ENCODE data around the gene TSHR. TPM values are rescaled to one million over a fixed set of nuclear protein-coding genes. Genes with fewer than 3 reads are reported as not detected.

The TSHR gene
- total RNA-seq, 4 donors from 2014 or later: 0.99 to 1.8 (median 1.1) TPM; not detected in 1

GRCh38 chr14:81055971-81056370 is 100.5 kb downstream of the TSHR start:
- intact Hi-C loops (cut with DNase I; ENCODE audit: low total_unique reads): no loop called here
- WGBS, 2 donors: 95 to 96% methylated on average over 5 of the region's 5 CpGs

GRCh38 chr14:81062380-81062779 is 107.0 kb downstream of the TSHR start:
- WGBS, 2 donors: 68 to 69% methylated on average over 4 of the region's 4 CpGs

More at GRCh38 chr14:81055971-81056370, 100.5 kb downstream of the TSHR start:
- TF ChIP-seq POLR2A (IDR thresholded peaks at IDR 0.05) (no peak), CTCF (IDR thresholded peaks at IDR 0.05) (no peak)
- no peak for DNase-seq (ENCODE audit: low spot score in 2 of 2)
- no peak overlapping the region for H3K4me3 ChIP-seq (ENCODE audit: low read depth, poor library complexity, severe bottlenecking)

DNA sequence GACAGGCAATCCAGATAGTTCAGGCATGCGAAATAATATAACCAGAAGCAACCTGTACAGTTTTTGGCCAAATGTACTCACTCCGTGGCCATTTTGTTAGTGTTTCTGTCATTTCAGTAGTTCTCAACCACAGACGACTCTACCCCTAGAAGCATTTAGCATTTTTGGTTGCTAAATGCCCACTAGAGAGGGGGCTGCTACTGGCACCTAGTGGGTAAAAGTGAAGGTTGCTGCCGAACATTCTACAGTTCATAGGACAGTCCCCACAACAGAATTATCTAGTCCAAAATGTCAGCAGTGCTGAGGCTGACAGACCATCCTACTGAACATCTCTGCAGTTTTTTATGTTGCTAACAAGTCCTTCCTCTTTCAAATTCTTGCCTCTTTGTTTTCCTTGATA is 107.4 kb downstream of the TSHR start:
- TF ChIP-seq POLR2A (IDR thresholded peaks at IDR 0.05) (no peak), CTCF (IDR thresholded peaks at IDR 0.05) (no peak)
- intact Hi-C loops (cut with DNase I; ENCODE audit: low total_unique reads): no loop called here
- DNase-seq (ENCODE audit: low spot score in 2 of 2): no peak
- 21 to 30% methylated on average over 4 of the region's 4 CpGs for WGBS, 2 donors
- no peak overlapping the region for H3K4me3 ChIP-seq (ENCODE audit: low read depth, poor library complexity, severe bottlenecking)

More at GRCh38 chr14:81062380-81062779, 107.0 kb downstream of the TSHR start:
- TF ChIP-seq POLR2A (IDR thresholded peaks at IDR 0.05): no peak
- no peak for TF ChIP-seq CTCF (IDR thresholded peaks at IDR 0.05)
- no peak overlapping the region for H3K4me3 ChIP-seq (ENCODE audit: low read depth, poor library complexity, severe bottlenecking)
- no peak for DNase-seq (ENCODE audit: low spot score in 2 of 2)
- intact Hi-C loops (cut with DNase I; ENCODE audit: low total_unique reads): no loop called here

DNA sequence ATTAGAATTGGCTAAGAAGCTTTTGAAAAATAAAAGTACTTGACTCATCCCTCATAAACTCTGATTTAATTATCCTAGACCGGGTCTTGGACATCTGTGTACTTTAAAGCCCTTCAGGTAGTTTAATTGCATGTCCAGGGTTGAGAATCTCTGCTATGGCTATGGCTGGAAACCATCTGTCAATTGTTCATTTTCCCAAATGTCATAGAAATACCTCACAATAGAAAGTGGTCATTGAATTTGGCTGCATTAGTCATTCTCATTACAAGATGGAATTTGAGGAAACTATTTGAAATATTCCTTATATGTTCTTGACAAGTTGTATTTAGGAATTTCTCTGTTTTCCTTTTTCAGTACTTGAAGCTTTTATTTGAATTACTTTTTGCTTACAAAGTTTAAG is 111.3 kb downstream of the TSHR start:
- 62 to 65% methylated on average over 1 of the region's 1 CpG for WGBS, 2 donors
- TF ChIP-seq POLR2A (IDR thresholded peaks at IDR 0.05): no peak
- intact Hi-C loops (cut with DNase I; ENCODE audit: low total_unique reads): no loop called here
- DNase-seq (ENCODE audit: low spot score in 2 of 2): no peak
- no peak overlapping the region for H3K4me3 ChIP-seq (ENCODE audit: low read depth, poor library complexity, severe bottlenecking)

DNA sequence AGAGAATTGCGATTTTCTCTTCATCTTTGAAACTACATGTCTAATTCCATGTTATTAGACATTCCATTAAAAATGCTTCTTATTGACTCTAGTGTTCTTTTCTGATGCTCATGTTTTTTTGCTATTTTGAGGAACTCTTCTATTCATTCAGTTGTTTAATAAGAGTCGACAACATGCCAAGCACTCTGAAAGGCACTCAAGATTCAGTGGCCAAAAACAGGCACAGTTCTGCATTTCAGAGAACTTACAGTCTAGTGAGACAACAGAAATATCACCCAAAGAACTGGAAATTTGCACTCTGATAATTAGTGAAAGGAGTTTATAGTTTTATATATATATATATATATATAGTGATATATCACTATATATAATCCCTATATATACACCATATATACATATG is 111.7 kb downstream of the TSHR start:
- intact Hi-C loops (cut with DNase I; ENCODE audit: low total_unique reads): no loop called here
- no peak for TF ChIP-seq CTCF (IDR thresholded peaks at IDR 0.05)
- TF ChIP-seq POLR2A (IDR thresholded peaks at IDR 0.05): no peak

DNA sequence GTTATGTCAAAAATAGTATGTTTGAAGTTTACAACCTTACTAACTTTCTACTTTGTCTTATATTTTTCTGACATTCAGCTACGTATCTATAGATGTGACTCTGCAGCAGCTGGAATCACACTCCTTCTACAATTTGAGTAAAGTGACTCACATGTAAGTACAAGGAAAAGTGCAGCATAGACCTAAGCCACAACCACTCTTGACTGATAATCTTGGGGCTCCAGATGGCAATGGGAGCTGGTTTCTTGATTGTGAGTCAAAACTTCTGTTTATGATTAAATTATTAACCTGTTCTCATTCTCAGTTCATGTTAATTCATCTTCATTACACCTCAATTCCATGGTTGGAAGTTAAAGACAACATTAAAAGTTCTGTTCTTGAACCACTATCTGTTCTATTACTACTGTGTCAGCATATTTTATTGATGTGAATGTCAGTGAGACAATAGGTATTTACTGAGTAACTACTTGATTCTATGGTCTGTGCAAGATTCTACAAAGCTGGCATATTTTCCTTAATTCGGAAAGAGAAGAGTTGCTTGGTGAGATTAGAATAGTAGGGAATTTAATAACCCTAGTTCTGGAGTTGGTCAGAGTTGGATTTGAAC is 112.9 kb downstream of the TSHR start:
- TF ChIP-seq CTCF (IDR thresholded peaks at IDR 0.05) (no peak), POLR2A (IDR thresholded peaks at IDR 0.05) (no peak)

More for the DNA sequence above, 111.7 kb downstream of the TSHR start:
- no peak overlapping the region for H3K4me3 ChIP-seq (ENCODE audit: low read depth, poor library complexity, severe bottlenecking)
- WGBS, 2 donors: 81 to 82% methylated on average over 2 of the region's 2 CpGs
- DNase-seq (ENCODE audit: low spot score in 2 of 2): no peak

More for the DNA sequence above, 112.9 kb downstream of the TSHR start:
- no peak overlapping the region for H3K4me3 ChIP-seq (ENCODE audit: low read depth, poor library complexity, severe bottlenecking)
- no peak for DNase-seq (ENCODE audit: low spot score in 2 of 2)
- WGBS, 2 donors: 85 to 90% methylated on average over 2 of the region's 2 CpGs
- intact Hi-C loops (cut with DNase I; ENCODE audit: low total_unique reads): no loop called here
